ENCODE results near the gene ZFP92. TPM values are rescaled to one million over a fixed set of nuclear protein-coding genes. Genes with fewer than 3 reads are reported as not detected.

Gene ZFP92
- total RNA-seq, 4 donors from 2014 or later = 1.4 to 7.6 (median 4.2) TPM

- no peak for TF ChIP-seq CTCF (IDR thresholded peaks at IDR 0.05)
- DNase-seq (ENCODE audit: low spot score) (no peak), ATAC-seq (ENCODE audit: low FRiP score) (no peak)
Observed at GRCh38 chrX:153410373-153410772, 899 bp upstream of the ZFP92 start.

DNA sequence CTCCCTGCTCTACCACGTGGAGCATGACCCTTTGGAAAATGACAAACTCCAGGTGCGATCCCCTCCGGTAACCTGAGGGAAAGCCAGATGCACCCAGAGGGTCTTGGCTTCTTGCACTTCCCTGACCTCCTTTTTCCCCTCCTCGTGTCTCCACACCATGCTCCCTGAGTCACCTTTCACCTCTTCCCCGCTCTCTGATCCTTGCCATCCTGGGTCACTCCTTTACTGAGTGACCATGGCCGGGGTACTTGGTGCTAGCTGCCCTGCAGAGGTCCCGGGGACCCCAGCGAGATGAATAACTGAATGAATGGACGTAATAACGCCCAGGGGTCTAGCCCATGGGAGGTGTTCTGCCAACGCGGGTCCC, 401 bp upstream of the ZFP92 start:
- DNase-seq (ENCODE audit: low spot score) (no peak), ATAC-seq (ENCODE audit: low FRiP score) (no peak)
- TF ChIP-seq CTCF (IDR thresholded peaks at IDR 0.05) = no peak

GRCh38 chrX:153411988-153412574, 809 bp downstream of the ZFP92 start:
- DNase-seq (ENCODE audit: low spot score) = no peak
- no peak for ATAC-seq (ENCODE audit: low FRiP score)
- no peak for TF ChIP-seq CTCF (IDR thresholded peaks at IDR 0.05)

DNA sequence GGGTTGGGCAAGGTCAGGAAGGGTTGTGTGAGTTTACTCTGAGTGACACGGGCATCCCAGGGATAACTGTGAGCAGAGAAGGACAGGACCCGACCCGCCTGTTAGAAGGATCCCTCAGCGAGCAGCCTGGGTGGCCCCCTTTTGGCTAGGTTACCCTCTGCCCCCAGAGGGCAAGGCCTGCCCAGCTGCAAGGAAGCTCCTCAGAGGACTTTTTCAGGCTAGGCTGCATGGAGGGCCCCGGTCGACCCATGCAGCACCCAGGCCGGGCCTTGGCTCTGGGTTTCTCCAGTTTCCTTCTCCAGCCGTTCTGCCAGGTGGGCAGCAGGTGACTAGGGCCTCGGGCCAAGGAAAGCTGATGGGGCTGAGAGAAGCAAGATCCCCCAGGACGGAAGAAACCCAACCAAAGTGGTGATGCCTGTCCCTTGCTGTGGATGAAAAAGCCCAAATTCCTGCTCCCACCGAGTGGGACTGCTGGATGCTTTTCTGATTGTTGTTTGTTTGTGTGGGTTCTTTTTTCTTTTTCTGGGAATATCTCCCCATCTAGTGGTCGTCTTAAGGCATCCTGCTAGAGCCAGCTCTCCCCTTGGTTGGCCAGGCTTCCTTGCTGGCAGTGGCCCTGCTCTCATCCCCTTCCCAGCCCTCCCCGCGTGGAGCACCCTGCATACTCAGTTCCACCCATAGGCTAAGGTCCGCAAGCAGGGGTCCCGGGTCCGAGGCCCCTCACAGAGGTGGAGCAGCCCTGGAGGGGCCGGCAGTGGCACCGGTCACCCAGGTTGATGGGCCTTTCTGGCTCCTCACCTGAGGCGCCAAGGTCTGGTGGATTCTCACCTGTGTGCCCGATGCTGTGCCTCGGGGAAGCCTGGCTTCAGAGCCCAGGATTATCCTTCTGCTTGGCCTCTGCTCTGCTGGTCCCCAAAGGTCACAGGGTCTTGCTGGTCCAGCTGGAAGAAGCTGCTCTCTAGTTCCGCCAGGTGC, 1.8 kb downstream of the ZFP92 start:
- no peak for DNase-seq (ENCODE audit: low spot score)
- no peak for ATAC-seq (ENCODE audit: low FRiP score)
- TF ChIP-seq CTCF (IDR thresholded peaks at IDR 0.05) = no peak

- DNase-seq (ENCODE audit: low spot score) = no peak
- TF ChIP-seq CTCF (IDR thresholded peaks at IDR 0.05) = no peak
- ATAC-seq (ENCODE audit: low FRiP score) = no peak
Observed at GRCh38 chrX:153413731-153414130, 2.5 kb downstream of the ZFP92 start.

GRCh38 chrX:153414856-153415510, 3.7 kb downstream of the ZFP92 start:
- DNase-seq (ENCODE audit: low spot score) = no peak
- ATAC-seq (ENCODE audit: low FRiP score) = peak; percentile 13
- no peak for TF ChIP-seq CTCF (IDR thresholded peaks at IDR 0.05)
